ENCODE results near the gene MAP3K5. TPM values are rescaled to one million over a fixed set of nuclear protein-coding genes. Genes with fewer than 3 reads are reported as not detected.

MAP3K5 gene
- total RNA-seq, 4 donors from 2014 or later, result 26.9 to 64.5 (median 34.0) TPM

- H3K4me3 ChIP-seq, result no peak overlapping the region
- H3K4me1 ChIP-seq, result peaks cover 0 to 43% (median 27%) of the 10 kb centered on the region in 4 donors
- H3K27me3 ChIP-seq, result no peaks in the 10 kb centered on the region
- H3K27ac ChIP-seq, result no peak overlapping the region
- DNase-seq (ENCODE audit: low spot score in 2 of 2), result no peak
- WGBS, 2 donors, result 88 to 93% methylated on average over 7 of the region's 7 CpGs
- TF ChIP-seq EP300 (IDR thresholded peaks at IDR 0.05), result no peak
- TF ChIP-seq, protein P1, sequence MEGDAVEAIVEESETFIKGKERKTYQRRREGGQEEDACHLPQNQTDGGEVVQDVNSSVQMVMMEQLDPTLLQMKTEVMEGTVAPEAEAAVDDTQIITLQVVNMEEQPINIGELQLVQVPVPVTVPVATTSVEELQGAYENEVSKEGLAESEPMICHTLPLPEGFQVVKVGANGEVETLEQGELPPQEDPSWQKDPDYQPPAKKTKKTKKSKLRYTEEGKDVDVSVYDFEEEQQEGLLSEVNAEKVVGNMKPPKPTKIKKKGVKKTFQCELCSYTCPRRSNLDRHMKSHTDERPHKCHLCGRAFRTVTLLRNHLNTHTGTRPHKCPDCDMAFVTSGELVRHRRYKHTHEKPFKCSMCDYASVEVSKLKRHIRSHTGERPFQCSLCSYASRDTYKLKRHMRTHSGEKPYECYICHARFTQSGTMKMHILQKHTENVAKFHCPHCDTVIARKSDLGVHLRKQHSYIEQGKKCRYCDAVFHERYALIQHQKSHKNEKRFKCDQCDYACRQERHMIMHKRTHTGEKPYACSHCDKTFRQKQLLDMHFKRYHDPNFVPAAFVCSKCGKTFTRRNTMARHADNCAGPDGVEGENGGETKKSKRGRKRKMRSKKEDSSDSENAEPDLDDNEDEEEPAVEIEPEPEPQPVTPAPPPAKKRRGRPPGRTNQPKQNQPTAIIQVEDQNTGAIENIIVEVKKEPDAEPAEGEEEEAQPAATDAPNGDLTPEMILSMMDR (IDR thresholded peaks at IDR 0.05), result no peak
- TF ChIP-seq POLR2A (IDR thresholded peaks at IDR 0.05), result no peak
- H3K36me3 ChIP-seq, result no peaks in the 10 kb centered on the region
- no peaks in the 10 kb centered on the region for H3K9me3 ChIP-seq
These were observed 38.7 kb downstream of the MAP3K5 start for GRCh38 chr6:136753624-136754023.

GRCh38 chr6:136752554-136752953 is 39.7 kb downstream of the MAP3K5 start:
- peak overlapping the region in 1 of 4 donors; percentile 40 for H3K27ac ChIP-seq
- no peaks in the 10 kb centered on the region for H3K9me3 ChIP-seq
- TF ChIP-seq, protein P1 (IDR thresholded peaks at IDR 0.05), result no peak
- TF ChIP-seq EP300 (IDR thresholded peaks at IDR 0.05) (no peak), POLR2A (IDR thresholded peaks at IDR 0.05) (no peak)
- H3K4me3 ChIP-seq, result no peak overlapping the region
- DNase-seq (ENCODE audit: low spot score in 2 of 2), result no peak
- peaks cover 0 to 43% (median 27%) of the 10 kb centered on the region in 4 donors for H3K4me1 ChIP-seq
- 75 to 78% methylated on average over 7 of the region's 7 CpGs for WGBS, 2 donors
- H3K36me3 ChIP-seq, result no peaks in the 10 kb centered on the region
- no peaks in the 10 kb centered on the region for H3K27me3 ChIP-seq

DNA sequence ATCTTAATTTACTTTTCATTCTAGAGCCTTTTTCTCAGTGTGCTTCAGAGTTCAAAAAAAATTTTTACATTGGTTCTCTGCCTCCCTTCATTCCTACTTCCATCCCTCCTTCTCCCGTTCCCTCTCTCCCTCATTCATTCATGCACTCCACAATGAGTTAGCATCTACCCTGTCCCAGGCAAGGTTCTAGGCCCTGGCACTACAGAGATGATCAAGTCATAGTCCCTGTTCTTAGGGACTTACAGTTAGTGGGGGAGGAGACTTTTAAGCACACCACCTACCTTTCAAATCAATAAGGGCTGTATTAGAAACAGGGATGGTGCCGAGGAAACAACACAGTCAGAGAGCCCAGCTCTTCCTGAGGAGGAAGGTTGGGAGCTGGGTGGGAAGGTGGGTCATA is 40.3 kb downstream of the MAP3K5 start:
- TF ChIP-seq POLR2A (IDR thresholded peaks at IDR 0.05), result no peak
- TF ChIP-seq, protein P1 (IDR thresholded peaks at IDR 0.05), result no peak
- no peak for TF ChIP-seq EP300 (IDR thresholded peaks at IDR 0.05)
- no peaks in the 10 kb centered on the region for H3K9me3 ChIP-seq
- WGBS, 2 donors, result 72 to 77% methylated on average over 2 of the region's 2 CpGs
- H3K36me3 ChIP-seq, result no peaks in the 10 kb centered on the region
- peak overlapping the region in 3 of 4 donors; percentile 40 to 54 (median 42) for H3K27ac ChIP-seq
- H3K27me3 ChIP-seq, result no peaks in the 10 kb centered on the region
- DNase-seq (ENCODE audit: low spot score in 2 of 2), result no peak
- H3K4me1 ChIP-seq, result peaks cover 0 to 40% (median 27%) of the 10 kb centered on the region in 4 donors
- H3K4me3 ChIP-seq, result no peak overlapping the region

- DNase-seq (ENCODE audit: low spot score in 2 of 2), result no peak
- no peaks in the 10 kb centered on the region for H3K36me3 ChIP-seq
- H3K27ac ChIP-seq, result peak overlapping the region in 3 of 4 donors; percentile 41 to 54 (median 42)
- TF ChIP-seq POLR2A (IDR thresholded peaks at IDR 0.05) (no peak), EP300 (IDR thresholded peaks at IDR 0.05) (no peak)
- TF ChIP-seq, protein P1 (IDR thresholded peaks at IDR 0.05), result no peak
- peaks cover 0 to 38% (median 26%) of the 10 kb centered on the region in 4 donors for H3K4me1 ChIP-seq
- 42 to 44% methylated on average over 5 of the region's 5 CpGs for WGBS, 2 donors
- H3K27me3 ChIP-seq, result no peaks in the 10 kb centered on the region
- no peak overlapping the region for H3K4me3 ChIP-seq
- no peaks in the 10 kb centered on the region for H3K9me3 ChIP-seq
These were observed 40.7 kb downstream of the MAP3K5 start for GRCh38 chr6:136751522-136751956.

- no peaks in the 10 kb centered on the region for H3K9me3 ChIP-seq
- no peak for DNase-seq (ENCODE audit: low spot score in 2 of 2)
- peak overlapping the region in 3 of 4 donors; percentile 40 to 42 (median 41) for H3K27ac ChIP-seq
- H3K4me1 ChIP-seq, result peaks cover 0 to 38% (median 25%) of the 10 kb centered on the region in 4 donors
- H3K27me3 ChIP-seq, result no peaks in the 10 kb centered on the region
- H3K4me3 ChIP-seq, result no peak overlapping the region
- 31 to 36% methylated on average over 4 of the region's 4 CpGs for WGBS, 2 donors
- TF ChIP-seq, protein P1 (IDR thresholded peaks at IDR 0.05), result no peak
- H3K36me3 ChIP-seq, result no peaks in the 10 kb centered on the region
These were observed 41.4 kb downstream of the MAP3K5 start for GRCh38 chr6:136750696-136751521.
